Endothelial cell (in vitro differentiated cells): ENCODE results near the gene CCDC106. TPM values are rescaled to one million over a fixed set of nuclear protein-coding genes. Genes with fewer than 3 reads are reported as not detected.

Experiments
- DNase-seq: peaks from one replicate; pipeline ENCODE4 v3.0.0; 2021; ENCODE audit warnings: low spot score
- H3K27ac Mint-ChIP-seq: one replicate; pipeline ENCODE4 v1.8.0; 2021; ENCODE audit warnings: mixed read lengths, inconsistent platforms; ENCODE audit not compliant: unreplicated experiment
- H3K27me3 Mint-ChIP-seq: one replicate; pipeline ENCODE4 v1.8.0; 2021; ENCODE audit warnings: mild to moderate bottlenecking, moderate library complexity, mixed read lengths, inconsistent platforms; ENCODE audit not compliant: unreplicated experiment
- H3K36me3 Mint-ChIP-seq: one replicate; pipeline ENCODE4 v1.8.0; 2021; ENCODE audit warnings: mild to moderate bottlenecking, low read depth, mixed read lengths, inconsistent platforms; ENCODE audit not compliant: unreplicated experiment
- H3K4me1 Mint-ChIP-seq: one replicate; pipeline ENCODE4 v1.8.0; 2021; ENCODE audit warnings: mild to moderate bottlenecking, mixed read lengths, inconsistent platforms; ENCODE audit not compliant: unreplicated experiment
- H3K4me3 Mint-ChIP-seq: one replicate; pipeline ENCODE4 v1.8.0; 2021; ENCODE audit warnings: mild to moderate bottlenecking, mixed read lengths, inconsistent platforms; ENCODE audit not compliant: unreplicated experiment
- H3K9me3 Mint-ChIP-seq: one replicate; pipeline ENCODE4 v1.8.0; 2021; ENCODE audit warnings: mixed read lengths, inconsistent platforms; ENCODE audit not compliant: unreplicated experiment
- CTCF ChIP-seq: fragments of 200-600 bp; sonication (generic); IDR thresholded peaks from one replicate; pipeline ENCODE4 v1.5.0; 2021; ENCODE audit warnings: antibody characterized with exemption; ENCODE audit not compliant: unreplicated experiment
- long read RNA-seq: library from polyadenylated mRNA; unstranded; transcript quantifications from one replicate; pipeline ENCODE4 v2.0.0, GENCODE V29; 2020; ENCODE audit not compliant: unreplicated experiment
- total RNA-seq: library from RNA; stranded (reverse); fragmentation: NEBNext Ultra II Directional; extraction: Animal tissue kit (Norgen Biotek cat#: 25700); gene quantifications from one replicate; pipeline ENCODE4 v1.2.1, GENCODE V29; 2021; ENCODE audit not compliant: unreplicated experiment

The CCDC106 gene
- total RNA-seq, result 20.1 TPM
- long read RNA-seq, partial matches to known transcripts, result 2 of 8 reads
- long read RNA-seq, other reads (novel, unspliced or antisense), result 0 of 8 reads

GRCh38 chr19:55647732-55648584 lies at the start of gene CCDC106:
Gene CCDC106, plus strand, starts transcription at chr19:55648212. Its CDS starts 835 bp downstream, at chr19:55649047.
- peak; percentile 62 for DNase-seq
- H3K27ac Mint-ChIP-seq, result peak within 1 kb of the TSS; percentile 30
- peak within 1 kb of the TSS; percentile 88 for H3K4me3 Mint-ChIP-seq
- peaks cover 19% of the 10 kb centered on the region for H3K4me1 Mint-ChIP-seq
- H3K27me3 Mint-ChIP-seq, result peaks cover 31% of the 10 kb centered on the region
- no peak for TF ChIP-seq CTCF
- peaks cover 17% of the 10 kb centered on the region for H3K36me3 Mint-ChIP-seq
- H3K9me3 Mint-ChIP-seq, result no peaks in the 10 kb centered on the region

GRCh38 chr19:55598719-55599467 lies 49.1 kb upstream of the CCDC106 start:
- TF ChIP-seq CTCF, result no peak
- H3K27ac Mint-ChIP-seq, result peak overlapping the region; percentile 99
- H3K27me3 Mint-ChIP-seq, result peaks cover 24% of the 10 kb centered on the region
- H3K36me3 Mint-ChIP-seq, result peaks cover 30% of the 10 kb centered on the region
- H3K4me1 Mint-ChIP-seq, result peaks cover 9% of the 10 kb centered on the region
- DNase-seq, result peak; percentile 98
- H3K9me3 Mint-ChIP-seq, result no peaks in the 10 kb centered on the region
- H3K4me3 Mint-ChIP-seq, result peak overlapping the region; percentile 97

DNA sequence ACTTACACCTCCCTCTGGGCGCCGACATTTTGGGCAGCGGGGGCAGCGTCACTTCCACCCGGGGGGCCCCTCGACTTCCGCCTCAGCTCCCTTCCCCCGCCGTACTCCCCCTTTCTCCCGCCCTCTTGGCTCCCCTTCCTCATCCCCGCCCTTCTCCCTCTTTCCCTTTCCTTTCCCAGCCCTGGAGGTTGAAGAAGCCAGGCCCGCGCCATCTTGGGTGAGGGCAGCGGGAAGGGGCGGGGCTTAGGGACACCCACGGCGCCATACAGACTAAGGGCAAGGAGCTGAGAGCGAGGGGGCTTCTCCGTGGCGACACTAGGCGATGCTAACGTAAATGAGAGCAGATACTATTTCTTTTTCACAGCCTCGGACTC lies 48.6 kb upstream of the CCDC106 start, which contains the start of gene FIZ1:
TSS of gene FIZ1 (minus strand) at position 50 of the 374 bp plus-strand sequence. CDS start 1,652 bp downstream, outside the sequence.
- H3K9me3 Mint-ChIP-seq, result no peaks in the 10 kb centered on the region
- H3K36me3 Mint-ChIP-seq, result peaks cover 30% of the 10 kb centered on the region
- TF ChIP-seq CTCF, result no peak
- peak; percentile 94 for DNase-seq
- H3K27me3 Mint-ChIP-seq, result peaks cover 28% of the 10 kb centered on the region
- H3K27ac Mint-ChIP-seq, result peak within 1 kb of the TSS; percentile 99
- peaks cover 10% of the 10 kb centered on the region for H3K4me1 Mint-ChIP-seq
- peak within 1 kb of the TSS; percentile 97 for H3K4me3 Mint-ChIP-seq

GRCh38 chr19:55599842-55600661 lies 48.0 kb upstream of the CCDC106 start, which contains the start of gene ZNF524:
Gene ZNF524, plus strand, starts transcription at chr19:55600288. Its CDS starts 1,825 bp downstream, at chr19:55602113.
- H3K9me3 Mint-ChIP-seq, result no peaks in the 10 kb centered on the region
- H3K27ac Mint-ChIP-seq, result peak within 1 kb of the TSS; percentile 99
- TF ChIP-seq CTCF, result no peak
- peaks cover 29% of the 10 kb centered on the region for H3K27me3 Mint-ChIP-seq
- peaks cover 13% of the 10 kb centered on the region for H3K4me1 Mint-ChIP-seq
- H3K4me3 Mint-ChIP-seq, result peak within 1 kb of the TSS; percentile 97
- H3K36me3 Mint-ChIP-seq, result peaks cover 26% of the 10 kb centered on the region
- DNase-seq, result peak; percentile 85
